CD4-positive, CD25-positive, alpha-beta regulatory T cell (primary cell): ENCODE results near the gene ELK3. TPM values are rescaled to one million over a fixed set of nuclear protein-coding genes. Genes with fewer than 3 reads are reported as not detected.

Source experiments
- ATAC-seq, 2 donors: fragments of 150-1000 bp; cut with Tn5 transposase; one replicate each; pipeline ENCODE4 v1.10.0; 2021; ENCODE audit warnings: low read depth in 2 of 2, moderate number of reproducible peaks in 2 of 2, moderate library complexity in 1 of 2
- DNase-seq, 3 donors: peaks; one replicate each; pipeline versions ENCODE4 v3.0.0 to v3.0.0-alpha.2; 2012 to 2022; ENCODE audit warnings: mixed read lengths in 1 of 3
- H3K27ac ChIP-seq: one replicate; pipeline ENCODE4 v1.7.0; 2013; ENCODE audit warnings: mild to moderate bottlenecking, low read length; ENCODE audit not compliant: insufficient read depth, poor library complexity, severe bottlenecking
- H3K27me3 ChIP-seq: one replicate; pipeline ENCODE4 v1.7.0; 2013; ENCODE audit warnings: low read length; ENCODE audit not compliant: control insufficient read depth, insufficient read depth
- H3K36me3 ChIP-seq: one replicate; pipeline ENCODE4 v1.7.0; 2013; ENCODE audit warnings: mild to moderate bottlenecking, low read length, moderate library complexity; ENCODE audit not compliant: control insufficient read depth, insufficient read depth
- H3K4me1 ChIP-seq: 2 replicates; pipeline ENCODE4 v1.7.0; 2013; ENCODE audit warnings: mild to moderate bottlenecking, low read length; ENCODE audit not compliant: insufficient read depth, control insufficient read depth, poor library complexity, severe bottlenecking
- H3K4me3 ChIP-seq: one replicate; pipeline ENCODE4 v1.7.0; 2013; ENCODE audit warnings: low read depth, mild to moderate bottlenecking, low read length, moderate library complexity
- H3K9me3 ChIP-seq, 2 experiments: 1 replicate in 1 of 2; 2 replicates in 1 of 2; pipeline ENCODE4 v1.7.0; 2013; ENCODE audit warnings: low read length in 2 of 2, mild to moderate bottlenecking in 1 of 2, moderate library complexity in 1 of 2; ENCODE audit not compliant: control insufficient read depth in 2 of 2
- H3K27ac Mint-ChIP-seq, 3 donors: one replicate each; pipeline ENCODE4 v1.8.0; 2020 to 2022; ENCODE audit warnings: mild to moderate bottlenecking in 3 of 3, mixed read lengths in 3 of 3, moderate library complexity in 2 of 3
- H3K27me3 Mint-ChIP-seq: one replicate; pipeline ENCODE4 v1.8.0; 2022; ENCODE audit warnings: mild to moderate bottlenecking, mixed read lengths
- H3K36me3 Mint-ChIP-seq: one replicate; pipeline ENCODE4 v1.8.0; 2020; ENCODE audit warnings: mixed read lengths
- H3K4me1 Mint-ChIP-seq, 4 donors: one replicate each; pipeline ENCODE4 v1.8.0; 2020 to 2022; ENCODE audit warnings: mixed read lengths in 4 of 4, mild to moderate bottlenecking in 1 of 4
- H3K4me3 Mint-ChIP-seq, 4 donors: one replicate each; pipeline ENCODE4 v1.8.0; 2020 to 2022; ENCODE audit warnings: mild to moderate bottlenecking in 4 of 4, mixed read lengths in 4 of 4, moderate library complexity in 3 of 4
- H3K9me3 Mint-ChIP-seq, 7 donors: one replicate each; pipeline ENCODE4 v1.8.0; 2020 to 2022; ENCODE audit warnings: mixed read lengths in 7 of 7, mild to moderate bottlenecking in 3 of 7, moderate library complexity in 2 of 7
- polyA plus RNA-seq, 4 donors: library from polyadenylated mRNA; unstranded; fragments of 300-500 nt; fragmentation: Illumina TruSeq; gene quantifications; one replicate each; pipeline ENCODE4 v1.2.3, GENCODE V29; 2021
- total RNA-seq: library from RNA; stranded (reverse); gene quantifications from one replicate; pipeline ENCODE4 v1.2.3, GENCODE V29; 2022

ELK3 gene
- total and polyA plus RNA-seq, 5 donors from 2014 or later = 33.4 to 84.7 (median 39.3) TPM

GRCh38 chr12:96208346-96208745 is 14.2 kb downstream of the ELK3 start:
- no peaks in the 10 kb centered on the region for H3K27me3 Mint-ChIP-seq
- peaks cover 60 to 100% (median 87%) of the 10 kb centered on the region in 4 donors for H3K4me1 Mint-ChIP-seq
- ATAC-seq (no peak), DNase-seq (no peak)
- Histone ChIP-seq H3K27ac (peak overlapping the region; percentile 69), H3K27me3 (no peaks in the 10 kb centered on the region), H3K4me1 (peaks cover 92% of the 10 kb centered on the region), H3K4me3 (peak overlapping the region; percentile 81), H3K36me3 (no peaks in the 10 kb centered on the region), H3K9me3 (no peaks in the 10 kb centered on the region)
- peak overlapping the region; percentile 83 to 98 (median 91) for H3K27ac Mint-ChIP-seq
- H3K4me3 Mint-ChIP-seq = peak overlapping the region in 3 of 4 donors; percentile 87 to 90 (median 89)
- peaks cover 5% of the 10 kb centered on the region for H3K36me3 Mint-ChIP-seq
- H3K9me3 Mint-ChIP-seq = no peaks in the 10 kb centered on the region

GRCh38 chr12:96208801-96209549 is 14.8 kb downstream of the ELK3 start:
- Histone ChIP-seq H3K4me3 (peak overlapping the region; percentile 81), H3K4me1 (peaks cover 99% of the 10 kb centered on the region), H3K9me3 (no peaks in the 10 kb centered on the region), H3K27ac (peak overlapping the region; percentile 71), H3K36me3 (no peaks in the 10 kb centered on the region), H3K27me3 (no peaks in the 10 kb centered on the region)
- DNase-seq = no peak
- H3K27ac Mint-ChIP-seq = peak overlapping the region; percentile 83 to 98 (median 91)
- H3K4me1 Mint-ChIP-seq = peaks cover 61 to 100% (median 84%) of the 10 kb centered on the region in 4 donors
- ATAC-seq = peak in 1 of 2 donors; percentile 11
- H3K4me3 Mint-ChIP-seq = peak overlapping the region; percentile 87 to 90 (median 89)
- H3K9me3 Mint-ChIP-seq = no peaks in the 10 kb centered on the region
- no peaks in the 10 kb centered on the region for H3K27me3 Mint-ChIP-seq
- H3K36me3 Mint-ChIP-seq = peaks cover 3% of the 10 kb centered on the region

- Mint-ChIP-seq H3K36me3 (peaks cover 8% of the 10 kb centered on the region), H3K9me3 (no peaks in the 10 kb centered on the region), H3K27me3 (no peaks in the 10 kb centered on the region), H3K4me1 (peaks cover 61 to 97% (median 78%) of the 10 kb centered on the region in 4 donors), H3K27ac (peak overlapping the region; percentile 91 to 97 (median 93)), H3K4me3 (peak overlapping the region; percentile 87 to 90 (median 89))
- Histone ChIP-seq H3K36me3 (no peaks in the 10 kb centered on the region), H3K4me3 (peak overlapping the region; percentile 81), H3K27ac (peak overlapping the region; percentile 71), H3K27me3 (no peaks in the 10 kb centered on the region), H3K4me1 (peaks cover 100% of the 10 kb centered on the region), H3K9me3 (no peaks in the 10 kb centered on the region)
- peak; percentile 38 to 53 for ATAC-seq
- DNase-seq = peak; percentile 20 to 80 (median 47)
These were observed 16.3 kb downstream of the ELK3 start for GRCh38 chr12:96210376-96211055.

GRCh38 chr12:96211988-96212387 is 17.8 kb downstream of the ELK3 start:
- peak overlapping the region; percentile 54 to 94 (median 91) for H3K27ac Mint-ChIP-seq
- no peaks in the 10 kb centered on the region for H3K27me3 ChIP-seq
- peaks cover 10% of the 10 kb centered on the region for H3K36me3 ChIP-seq
- DNase-seq = peak in 1 of 3 donors; percentile 48
- H3K9me3 ChIP-seq = no peaks in the 10 kb centered on the region
- no peaks in the 10 kb centered on the region for H3K27me3 Mint-ChIP-seq
- H3K27ac ChIP-seq = peak overlapping the region; percentile 71
- H3K9me3 Mint-ChIP-seq = peaks cover 0 to 1% (median 0%) of the 10 kb centered on the region in 7 donors
- peaks cover 8% of the 10 kb centered on the region for H3K36me3 Mint-ChIP-seq
- ATAC-seq = no peak
- peaks cover 51 to 94% (median 72%) of the 10 kb centered on the region in 4 donors for H3K4me1 Mint-ChIP-seq
- H3K4me1 ChIP-seq = peaks cover 86% of the 10 kb centered on the region
- H3K4me3 Mint-ChIP-seq = peak overlapping the region; percentile 71 to 87 (median 78)
- H3K4me3 ChIP-seq = peak overlapping the region; percentile 67

- peaks cover 0 to 1% (median 0%) of the 10 kb centered on the region in 7 donors for H3K9me3 Mint-ChIP-seq
- Histone ChIP-seq H3K27me3 (no peaks in the 10 kb centered on the region), H3K27ac (peak overlapping the region; percentile 71), H3K36me3 (peaks cover 10% of the 10 kb centered on the region), H3K4me3 (peak overlapping the region; percentile 67), H3K4me1 (peaks cover 79% of the 10 kb centered on the region), H3K9me3 (no peaks in the 10 kb centered on the region)
- ATAC-seq = no peak
- H3K36me3 Mint-ChIP-seq = peaks cover 11% of the 10 kb centered on the region
- H3K27ac Mint-ChIP-seq = peak overlapping the region; percentile 91 to 94 (median 91)
- DNase-seq = no peak
- no peaks in the 10 kb centered on the region for H3K27me3 Mint-ChIP-seq
- H3K4me1 Mint-ChIP-seq = peaks cover 48 to 86% (median 68%) of the 10 kb centered on the region in 4 donors
- peak overlapping the region; percentile 71 to 87 (median 78) for H3K4me3 Mint-ChIP-seq
These were observed 18.5 kb downstream of the ELK3 start for GRCh38 chr12:96212456-96213375.

- DNase-seq (no peak), ATAC-seq (no peak)
- Histone ChIP-seq H3K27ac (peak overlapping the region; percentile 71), H3K4me1 (peaks cover 71% of the 10 kb centered on the region), H3K36me3 (peaks cover 10% of the 10 kb centered on the region), H3K4me3 (no peak overlapping the region), H3K9me3 (no peaks in the 10 kb centered on the region), H3K27me3 (no peaks in the 10 kb centered on the region)
- H3K4me1 Mint-ChIP-seq = peaks cover 43 to 82% (median 60%) of the 10 kb centered on the region in 4 donors
- H3K4me3 Mint-ChIP-seq = peak overlapping the region in 3 of 4 donors; percentile 8 to 87 (median 78)
- H3K27ac Mint-ChIP-seq = peak overlapping the region; percentile 78 to 91 (median 89)
- H3K9me3 Mint-ChIP-seq = peaks cover 0 to 1% (median 0%) of the 10 kb centered on the region in 7 donors
- peaks cover 11% of the 10 kb centered on the region for H3K36me3 Mint-ChIP-seq
- no peaks in the 10 kb centered on the region for H3K27me3 Mint-ChIP-seq
These were observed 19.7 kb downstream of the ELK3 start for GRCh38 chr12:96213869-96214268.

- no peaks in the 10 kb centered on the region for H3K27me3 ChIP-seq
- Mint-ChIP-seq H3K36me3 (peaks cover 15% of the 10 kb centered on the region), H3K9me3 (peaks cover 0 to 1% (median 0%) of the 10 kb centered on the region in 7 donors), H3K4me3 (no peak overlapping the region), H3K27me3 (no peaks in the 10 kb centered on the region), H3K27ac (peak overlapping the region in 2 of 3 donors; percentile 67 to 84), H3K4me1 (peaks cover 40 to 80% (median 47%) of the 10 kb centered on the region in 4 donors)
- ATAC-seq (no peak), DNase-seq (no peak)
- peaks cover 51% of the 10 kb centered on the region for H3K4me1 ChIP-seq
- H3K36me3 ChIP-seq = peaks cover 10% of the 10 kb centered on the region
- H3K9me3 ChIP-seq = no peaks in the 10 kb centered on the region
- H3K27ac ChIP-seq = peak overlapping the region; percentile 72
- no peak overlapping the region for H3K4me3 ChIP-seq
These were observed 21.7 kb downstream of the ELK3 start for GRCh38 chr12:96215919-96216273.
